Vagina (tissue), 2 donors: Measurements from ENCODE around the gene MYO1E. TPM values are rescaled to one million over a fixed set of nuclear protein-coding genes. Genes with fewer than 3 reads are reported as not detected.

Experiments used
- DNase-seq, 2 donors: peaks; one replicate each; pipeline ENCODE4 v3.0.0-alpha.2; 2017; ENCODE audit errors: extremely low spot score in 2 of 2
- H3K27ac ChIP-seq: fragments of 200-600 bp; sonication (generic); one replicate; pipeline ENCODE4 v1.5.1; 2019
- H3K27me3 ChIP-seq: fragments of 200-600 bp; sonication (generic); one replicate; pipeline ENCODE4 v1.5.1; 2019
- H3K36me3 ChIP-seq, 2 donors: fragments of 200-600 bp; sonication (generic); one replicate each; pipeline ENCODE4 v1.5.1; 2017 to 2019
- H3K4me1 ChIP-seq: fragments of 200-600 bp; sonication (generic); one replicate; pipeline ENCODE4 v1.5.1; 2019
- H3K4me3 ChIP-seq, 2 donors: fragments of 200-600 bp; sonication (generic); 1 replicate in 1 of 2; 2 replicates in 1 of 2; pipeline ENCODE4 v1.5.1; 2016 to 2019
- H3K9me3 ChIP-seq: fragments of 200-600 bp; sonication (generic); one replicate; pipeline ENCODE4 v1.5.1; 2019
- CTCF ChIP-seq, 3 experiments: fragments of 450-650 bp in 2 of 3; fragments of 200-600 bp in 1 of 3; sonication (generic) in 1 of 3; IDR thresholded peaks; one replicate each; pipeline ENCODE4 v1.5.1; 2017 to 2019; ENCODE audit warnings: antibody characterized with exemption in 3 of 3, mild to moderate bottlenecking in 2 of 3, moderate library complexity in 2 of 3
- POLR2A ChIP-seq, 2 donors: fragments of 450-650 bp; IDR thresholded peaks; one replicate each; pipeline ENCODE4 v1.6.1; 2017; ENCODE audit warnings: antibody characterized with exemption in 2 of 2, mild to moderate bottlenecking in 2 of 2, moderate library complexity in 2 of 2
- POLR2AphosphoS5 ChIP-seq, 2 donors: sonication (generic); formaldehyde crosslinking; IDR thresholded peaks; one replicate each; pipeline ENCODE4 v1.9.0; 2017; ENCODE audit warnings: antibody characterized with exemption in 2 of 2, mild to moderate bottlenecking in 2 of 2, low read depth in 1 of 2; ENCODE audit not compliant: insufficient read depth in 1 of 2
- intact Hi-C: fragments of 100-400 bp; cut with DNase I; formaldehyde crosslinking; loops from one replicate; pipeline ENCODE4 v1.15.1; 2023
- total RNA-seq: library from RNA; depleted of rRNA; stranded (reverse); fragments of >200 nt; gene quantifications from one replicate; pipeline ENCODE4 v1.2.3, GENCODE V29; 2016

Gene MYO1E
- total RNA-seq, 1 donor from 2014 or later = 16.9 TPM

GRCh38 chr15:59416816-59417215 is 44.1 kb upstream of the MYO1E start:
- H3K4me1 ChIP-seq = no peaks in the 10 kb centered on the region
- no peak for DNase-seq
- no peak overlapping the region for H3K27ac ChIP-seq
- no peaks in the 10 kb centered on the region for H3K27me3 ChIP-seq
- no peak overlapping the region for H3K4me3 ChIP-seq
- H3K9me3 ChIP-seq = no peaks in the 10 kb centered on the region
- intact Hi-C loops = no loop called here
- TF ChIP-seq CTCF (IDR thresholded peaks at IDR 0.05) (no peak), POLR2AphosphoS5 (IDR thresholded peaks at IDR 0.05; ENCODE audit: insufficient read depth in 1 of 2, low read depth in 1 of 2) (no peak), POLR2A (IDR thresholded peaks at IDR 0.05) (no peak)
- H3K36me3 ChIP-seq = no peaks in the 10 kb centered on the region

- Histone ChIP-seq H3K4me1 (no peaks in the 10 kb centered on the region), H3K36me3 (no peaks in the 10 kb centered on the region), H3K27me3 (no peaks in the 10 kb centered on the region), H3K4me3 (no peak overlapping the region), H3K27ac (no peak overlapping the region), H3K9me3 (no peaks in the 10 kb centered on the region)
- TF ChIP-seq POLR2AphosphoS5 (IDR thresholded peaks at IDR 0.05; ENCODE audit: insufficient read depth in 1 of 2, low read depth in 1 of 2) (no peak), POLR2A (IDR thresholded peaks at IDR 0.05) (no peak), CTCF (IDR thresholded peaks at IDR 0.05) (no peak)
- no peak for DNase-seq
- intact Hi-C loops = no loop called here
Measured at GRCh38 chr15:59413577-59413976, 40.9 kb upstream of the MYO1E start.

- Histone ChIP-seq H3K27me3 (no peaks in the 10 kb centered on the region), H3K9me3 (no peaks in the 10 kb centered on the region), H3K4me1 (no peaks in the 10 kb centered on the region), H3K4me3 (no peak overlapping the region), H3K36me3 (no peaks in the 10 kb centered on the region), H3K27ac (no peak overlapping the region)
- intact Hi-C loops = no loop called here
- TF ChIP-seq POLR2A (IDR thresholded peaks at IDR 0.05) = no peak
- no peak for TF ChIP-seq POLR2AphosphoS5 (IDR thresholded peaks at IDR 0.05; ENCODE audit: insufficient read depth in 1 of 2, low read depth in 1 of 2)
- no peak for TF ChIP-seq CTCF (IDR thresholded peaks at IDR 0.05)
- DNase-seq = no peak
Measured at GRCh38 chr15:59410391-59410896, 37.8 kb upstream of the MYO1E start.

- Histone ChIP-seq H3K9me3 (no peaks in the 10 kb centered on the region), H3K27me3 (no peaks in the 10 kb centered on the region), H3K4me1 (no peaks in the 10 kb centered on the region), H3K36me3 (no peaks in the 10 kb centered on the region), H3K4me3 (no peak overlapping the region), H3K27ac (no peak overlapping the region)
- no peak for DNase-seq
- intact Hi-C loops = no loop called here
- TF ChIP-seq POLR2AphosphoS5 (IDR thresholded peaks at IDR 0.05; ENCODE audit: insufficient read depth in 1 of 2, low read depth in 1 of 2) (no peak), CTCF (IDR thresholded peaks at IDR 0.05) (no peak), POLR2A (IDR thresholded peaks at IDR 0.05) (no peak)
Measured at GRCh38 chr15:59407946-59408345, 35.3 kb upstream of the MYO1E start.

GRCh38 chr15:59406446-59406845 is 33.8 kb upstream of the MYO1E start:
- no peak for DNase-seq
- Histone ChIP-seq H3K4me1 (no peaks in the 10 kb centered on the region), H3K9me3 (no peaks in the 10 kb centered on the region), H3K27me3 (no peaks in the 10 kb centered on the region), H3K27ac (no peak overlapping the region), H3K36me3 (no peaks in the 10 kb centered on the region), H3K4me3 (no peak overlapping the region)
- intact Hi-C loops = no loop called here
- TF ChIP-seq POLR2AphosphoS5 (IDR thresholded peaks at IDR 0.05; ENCODE audit: insufficient read depth in 1 of 2, low read depth in 1 of 2) (no peak), CTCF (IDR thresholded peaks at IDR 0.05) (no peak), POLR2A (IDR thresholded peaks at IDR 0.05) (no peak)
